Glomerular endothelial cell (primary cell): ENCODE measurements around the gene CHST2. TPM values are rescaled to one million over a fixed set of nuclear protein-coding genes. Genes with fewer than 3 reads are reported as not detected.

Experiments
- DNase-seq: peaks from one replicate; pipeline ENCODE4 v3.0.0-alpha.2; 2011; ENCODE audit warnings: low read depth, low spot score; ENCODE audit errors: extremely low read depth
- total RNA-seq: library from RNA; depleted of rRNA; stranded (reverse); fragments of >200 nt; gene quantifications from 2 replicates; pipeline ENCODE4 v1.2.3, GENCODE V29; 2015

Gene CHST2
- total RNA-seq, 1 donor from 2014 or later = 32.0 TPM

DNA sequence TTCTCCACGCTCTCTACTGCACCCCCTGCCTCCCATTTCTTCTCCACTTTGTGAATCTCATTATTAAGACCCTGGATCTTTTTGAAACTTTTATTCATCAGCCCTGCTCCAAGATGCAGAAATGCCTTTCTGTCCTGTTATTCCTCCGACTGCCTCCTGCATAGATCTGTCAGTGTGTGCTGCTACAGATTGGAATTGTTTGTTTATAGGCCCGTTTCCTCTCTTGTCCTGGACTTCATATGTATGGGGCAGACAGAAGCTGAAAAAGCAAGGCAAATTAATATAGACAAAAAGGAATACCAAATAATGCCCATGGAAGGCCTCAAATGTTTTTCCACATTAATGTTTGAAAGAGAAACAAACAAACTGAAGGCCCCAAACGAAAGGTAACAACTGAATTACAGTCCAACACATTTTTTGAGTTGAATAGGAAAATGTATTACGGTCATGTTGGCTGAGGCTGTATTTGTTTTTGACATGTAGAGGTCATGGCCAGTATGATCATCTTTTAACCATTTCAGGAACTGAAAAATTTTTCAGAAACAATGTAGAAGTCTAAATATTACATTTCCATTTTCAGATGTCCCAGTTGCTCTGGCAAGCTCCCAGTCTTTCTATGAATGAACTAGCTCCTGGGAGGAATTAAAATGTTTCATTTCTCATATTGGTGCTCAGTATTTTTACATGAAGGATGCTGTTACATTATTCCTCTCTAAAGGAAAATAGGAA, 8.8 kb downstream of the CHST2 start:
- DNase-seq = no peak

DNA sequence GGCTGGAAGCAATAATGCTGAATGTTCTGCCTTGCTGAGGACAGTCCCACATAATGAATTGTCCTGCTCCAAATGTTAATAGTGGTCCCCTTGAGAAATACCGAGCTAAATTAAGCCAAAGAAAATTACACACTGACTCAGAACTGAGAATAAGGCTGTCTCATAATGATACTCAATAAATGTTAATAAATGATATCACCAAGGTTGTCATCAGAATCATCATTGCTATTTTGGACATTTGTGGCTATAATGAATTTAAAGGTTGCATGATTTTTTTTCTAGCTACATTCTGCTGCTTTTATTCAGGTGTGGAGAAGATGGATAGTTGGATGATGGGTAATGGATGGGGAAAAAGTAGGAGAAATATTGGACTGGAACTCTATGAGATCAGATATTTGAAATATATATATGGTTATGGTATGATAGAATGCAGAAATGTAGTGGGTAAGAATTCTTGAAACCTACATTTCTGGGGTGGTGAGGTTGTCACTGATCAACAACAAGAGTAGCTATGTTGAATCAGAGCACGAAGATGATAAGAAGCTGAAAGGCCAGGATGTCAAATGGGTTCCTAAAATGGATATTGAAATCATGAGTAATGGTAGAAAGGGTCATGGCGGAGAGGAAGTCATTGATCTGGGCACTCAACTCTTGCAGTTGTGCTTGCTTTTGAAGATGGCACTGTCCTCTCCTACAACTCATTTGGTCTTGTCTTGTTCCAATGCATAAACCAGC, 12.8 kb downstream of the CHST2 start:
- no peak for DNase-seq

DNA sequence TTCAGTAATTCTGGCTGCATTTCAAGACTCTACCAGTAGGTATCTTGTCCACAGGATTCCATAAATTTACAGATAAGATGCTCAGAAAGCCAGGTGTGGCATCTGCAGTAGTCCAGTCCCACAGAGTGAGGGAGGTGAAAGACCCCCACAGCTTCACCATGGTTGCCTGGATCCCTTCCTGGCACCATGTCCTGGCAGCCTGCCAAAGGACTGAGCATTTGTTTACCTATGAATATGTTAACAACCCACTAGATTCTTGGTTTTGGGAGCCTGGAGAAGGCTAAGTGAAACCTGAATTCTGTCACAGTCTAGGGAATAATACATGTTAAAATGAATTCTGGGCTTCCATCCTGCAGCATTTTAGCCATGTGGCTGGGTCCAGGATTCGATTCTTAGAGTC, 14.9 kb downstream of the CHST2 start:
- no peak for DNase-seq

DNA sequence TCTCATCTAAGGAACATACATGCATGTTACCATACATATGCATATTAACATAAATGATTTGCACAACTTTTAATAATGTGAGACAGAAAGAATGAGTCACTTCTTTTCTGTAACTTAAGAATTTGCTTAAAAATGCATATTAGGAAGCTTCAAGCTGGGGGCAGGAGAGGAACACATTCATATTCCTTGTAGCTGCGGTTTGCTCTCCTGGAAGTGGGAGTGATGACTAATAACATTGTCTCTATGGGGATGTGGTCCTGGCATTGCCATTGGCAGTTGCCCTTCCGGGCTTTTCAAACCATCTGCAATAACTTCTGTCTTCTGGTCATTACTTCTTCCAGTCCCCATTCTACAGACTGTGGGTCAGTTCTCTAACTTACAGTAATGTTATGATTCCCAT, 15.6 kb downstream of the CHST2 start:
- peak; percentile 54 for DNase-seq

DNA sequence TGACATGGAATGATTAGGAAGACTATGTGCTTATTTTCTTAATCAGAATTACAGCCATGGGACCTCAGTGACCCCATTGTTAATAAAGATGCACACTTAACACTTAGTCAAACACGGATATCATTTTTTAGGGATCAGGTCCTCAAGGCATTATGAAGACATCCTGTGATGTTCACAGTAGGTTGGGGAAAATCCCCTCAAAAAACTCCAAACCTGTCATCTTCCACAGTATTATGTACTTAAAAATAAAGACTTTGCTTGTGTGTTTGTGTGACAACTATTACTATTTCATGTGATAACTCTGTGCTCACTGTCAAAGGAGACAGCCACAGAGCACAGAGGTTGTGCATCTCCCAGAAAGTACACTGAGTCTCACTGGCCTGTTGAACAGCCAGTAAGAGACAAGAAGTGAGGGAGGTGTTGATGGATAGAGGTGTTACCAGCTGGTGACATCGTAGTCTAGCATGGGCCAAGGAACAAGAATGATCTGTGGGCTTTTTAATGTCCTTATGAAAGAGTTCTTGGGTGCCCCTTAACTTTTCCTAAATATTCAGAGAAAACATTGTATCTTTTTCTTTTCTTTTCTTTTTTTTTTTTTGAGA, 18.0 kb downstream of the CHST2 start:
- DNase-seq = no peak

DNA sequence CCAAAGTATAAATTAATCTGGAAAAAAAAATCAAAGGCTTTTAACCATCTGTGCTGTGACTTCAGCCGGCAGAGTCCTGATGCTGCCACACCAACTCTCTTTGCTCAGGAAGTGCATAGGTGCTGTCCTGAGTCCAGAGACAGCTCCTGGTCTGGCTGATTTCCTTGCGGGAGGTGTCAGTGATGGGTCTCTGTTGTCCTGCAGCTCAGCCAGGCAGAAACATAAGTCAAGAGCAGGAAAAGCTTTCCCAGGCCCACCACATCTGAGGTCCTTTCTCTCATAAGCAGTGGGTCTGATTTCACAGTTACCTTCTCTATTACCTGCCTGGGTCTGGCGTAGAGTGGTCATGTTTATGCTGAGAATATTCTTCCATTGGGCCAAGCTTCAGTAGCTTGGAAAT, 19.4 kb downstream of the CHST2 start:
- DNase-seq = no peak

DNA sequence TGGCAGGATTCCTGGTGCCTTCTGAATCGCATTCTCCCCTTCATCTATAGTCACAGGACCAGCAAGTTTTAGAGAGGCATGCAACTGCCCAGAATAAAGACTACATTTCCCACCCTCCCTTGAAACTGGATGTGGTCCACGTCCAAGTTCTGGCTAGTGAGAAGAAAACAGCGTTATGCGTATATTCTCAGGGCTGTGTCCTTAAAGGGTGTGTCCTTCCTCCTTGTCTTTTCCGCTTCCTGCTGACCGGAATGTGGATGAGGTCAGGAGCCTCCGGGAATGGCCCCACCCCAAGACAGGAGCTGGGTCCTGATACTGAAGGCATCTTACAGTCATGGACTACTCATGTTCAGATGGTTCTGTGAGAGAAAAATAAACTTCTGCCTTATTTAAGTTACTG, 20.2 kb downstream of the CHST2 start:
- no peak for DNase-seq

DNA sequence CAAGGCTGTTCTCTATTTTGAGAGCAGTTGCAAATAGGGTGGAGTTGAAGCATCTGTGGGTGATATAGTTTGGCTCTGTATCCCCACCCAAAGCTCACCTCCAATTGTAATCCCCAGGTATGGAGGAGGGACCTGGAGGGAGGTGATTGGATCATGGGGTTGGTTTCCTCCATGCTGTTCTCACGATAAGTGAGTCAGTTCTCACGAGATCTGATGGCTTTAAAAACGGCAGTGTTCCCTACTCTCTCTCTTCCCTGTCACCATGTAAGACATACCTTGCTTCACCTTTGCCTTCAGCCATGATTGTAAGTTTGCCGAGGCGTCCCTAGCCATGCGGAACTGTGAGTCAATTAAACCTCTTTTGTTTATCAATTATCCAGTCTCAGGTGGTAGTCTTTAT, 21.0 kb downstream of the CHST2 start:
- DNase-seq = no peak

DNA sequence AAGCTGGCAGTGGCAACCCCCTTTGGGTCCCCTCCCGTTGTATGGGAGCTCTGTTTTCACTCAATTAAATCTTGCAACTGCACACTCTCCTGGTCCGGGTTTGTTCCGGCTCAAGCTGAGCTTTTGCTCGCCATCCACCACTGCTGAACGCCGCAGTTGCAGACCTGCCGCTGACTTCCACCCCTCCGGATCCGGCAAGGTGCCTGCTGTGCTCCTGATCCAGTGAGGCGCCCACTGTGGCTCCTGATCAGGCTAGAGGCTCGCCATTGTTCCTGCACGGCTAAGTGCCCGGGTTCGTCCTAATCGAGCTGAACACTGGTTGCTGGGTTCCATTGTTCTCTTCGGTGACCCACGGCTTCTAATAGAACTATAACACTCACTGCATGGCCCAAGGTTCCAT, 22.8 kb downstream of the CHST2 start:
- no peak for DNase-seq

DNA sequence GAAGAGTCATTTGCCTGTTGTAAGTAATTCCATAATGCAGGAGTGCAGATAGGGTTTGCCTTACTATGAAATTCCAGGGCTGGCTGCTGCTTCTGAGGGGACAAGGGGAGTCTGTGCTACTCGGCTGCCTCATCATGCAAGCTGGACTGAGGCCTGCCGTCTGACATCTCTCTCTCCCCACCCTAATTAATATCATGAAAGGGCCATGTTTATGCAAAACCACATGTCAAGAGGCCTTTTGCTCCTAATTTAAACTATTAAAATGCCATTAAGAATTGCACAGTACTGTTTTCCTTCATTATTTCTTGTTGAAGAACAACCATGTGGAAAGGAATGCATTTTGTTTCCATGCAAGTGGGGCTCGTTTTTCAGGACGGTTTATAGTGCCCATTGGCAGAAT, 26.3 kb downstream of the CHST2 start:
- no peak for DNase-seq

DNA sequence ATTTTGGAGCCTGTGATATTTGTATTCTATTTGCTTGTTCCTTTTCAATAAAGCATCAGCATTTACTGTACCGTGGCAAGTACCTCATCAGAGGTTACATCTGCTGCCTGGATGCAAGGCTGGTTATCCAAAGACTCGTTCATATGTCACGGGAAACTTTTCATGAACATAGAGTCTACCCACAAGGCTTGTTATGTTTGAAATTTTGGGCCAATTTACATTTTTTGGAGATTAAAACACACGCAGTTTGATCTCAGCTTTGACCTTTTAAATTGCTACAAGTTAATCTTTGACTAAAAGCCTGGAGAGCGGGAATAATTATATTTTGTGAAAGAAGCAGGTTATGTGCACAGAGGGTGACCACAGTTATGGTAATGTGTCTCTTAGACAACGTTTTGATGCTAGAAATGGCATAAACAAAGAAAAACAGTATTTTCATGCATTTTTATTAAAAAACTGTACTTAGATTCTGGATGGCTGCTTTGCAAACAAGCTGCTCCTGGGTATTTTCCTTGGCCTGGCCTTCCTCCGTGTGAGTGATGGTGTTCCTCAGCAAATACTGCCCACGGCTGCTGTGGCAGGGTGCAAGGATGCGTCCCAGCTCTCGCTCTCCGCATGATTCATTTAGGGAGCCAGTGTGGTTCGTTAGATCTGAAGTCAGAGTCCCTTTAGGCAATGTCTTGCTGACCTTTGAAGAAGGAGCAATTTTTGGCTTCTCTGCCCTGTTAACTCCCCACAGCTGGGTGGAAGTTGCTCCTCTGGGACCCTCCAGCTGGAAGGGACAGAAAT, 27.1 kb downstream of the CHST2 start:
- no peak for DNase-seq

DNA sequence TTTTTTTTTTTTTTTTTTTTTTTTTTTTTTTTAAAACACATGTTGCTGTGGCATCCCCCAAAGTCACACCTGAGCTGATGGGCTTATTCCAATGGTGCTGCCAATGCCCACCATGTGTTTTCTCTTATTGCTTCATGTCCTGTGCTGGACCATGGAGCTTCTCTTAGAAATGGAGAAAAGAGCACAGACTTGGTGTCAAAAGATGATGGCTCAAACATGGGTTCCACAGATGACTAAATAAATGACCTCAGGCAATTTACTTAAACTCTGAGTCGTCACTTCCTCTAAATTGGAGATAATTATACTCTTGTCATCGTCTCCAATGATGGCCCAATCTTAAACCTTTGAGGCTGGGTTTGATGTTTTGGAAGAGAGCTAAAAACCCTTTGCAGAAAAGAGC, 28.1 kb downstream of the CHST2 start:
- no peak for DNase-seq

DNA sequence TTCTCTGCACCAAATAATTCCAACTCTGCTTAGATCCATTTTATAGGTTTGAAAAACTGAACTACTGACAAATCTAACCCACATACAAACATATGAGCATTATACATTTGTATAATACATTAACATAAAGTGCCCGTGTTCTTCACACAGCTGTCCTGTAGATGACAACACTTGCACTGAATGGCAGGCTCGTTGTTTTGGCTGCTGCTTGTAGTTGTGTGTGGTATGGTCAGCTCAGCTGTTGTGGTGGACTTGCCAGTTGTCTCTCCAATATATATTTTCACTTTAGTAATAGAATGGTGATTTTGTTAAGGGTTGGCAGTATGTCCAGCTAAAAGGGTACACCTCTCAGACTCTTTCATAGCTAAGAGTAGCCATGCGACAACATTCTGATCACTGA, 30.5 kb downstream of the CHST2 start:
- DNase-seq = no peak

DNA sequence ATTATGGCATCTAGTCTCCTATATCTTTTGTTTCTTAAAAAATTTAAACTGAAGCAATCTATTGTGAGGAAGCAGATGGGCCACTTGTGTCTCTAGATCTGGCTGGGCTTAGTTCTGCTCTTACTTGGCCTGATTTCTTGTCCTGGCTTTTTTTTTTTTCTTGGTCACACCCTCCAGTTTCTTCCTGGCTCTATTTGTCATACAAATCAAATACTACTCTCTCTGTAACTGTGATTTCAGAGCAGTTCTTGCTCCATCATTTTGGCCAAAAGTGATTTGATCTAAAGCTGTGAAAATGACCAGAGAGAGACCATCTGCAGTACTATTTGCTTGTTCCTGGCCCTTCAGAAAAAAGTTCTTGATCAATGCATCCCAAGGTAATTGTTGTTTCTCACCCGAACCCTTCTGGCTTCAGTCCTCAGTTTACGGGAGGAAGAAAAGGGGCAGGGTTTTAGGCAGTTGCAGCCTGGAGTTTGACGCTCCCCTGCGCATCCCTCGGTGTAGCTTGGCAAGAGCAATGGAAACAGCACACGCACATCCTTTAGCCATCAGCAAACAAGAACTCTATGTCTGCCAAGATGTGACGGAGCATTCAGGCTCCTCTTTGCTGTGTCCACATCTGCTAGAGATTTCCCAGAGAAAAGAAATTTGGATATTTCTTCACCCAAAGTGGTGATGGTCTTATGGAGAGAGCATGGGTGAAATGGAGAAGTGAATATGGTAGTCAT, 31.6 kb downstream of the CHST2 start:
- no peak for DNase-seq

DNA sequence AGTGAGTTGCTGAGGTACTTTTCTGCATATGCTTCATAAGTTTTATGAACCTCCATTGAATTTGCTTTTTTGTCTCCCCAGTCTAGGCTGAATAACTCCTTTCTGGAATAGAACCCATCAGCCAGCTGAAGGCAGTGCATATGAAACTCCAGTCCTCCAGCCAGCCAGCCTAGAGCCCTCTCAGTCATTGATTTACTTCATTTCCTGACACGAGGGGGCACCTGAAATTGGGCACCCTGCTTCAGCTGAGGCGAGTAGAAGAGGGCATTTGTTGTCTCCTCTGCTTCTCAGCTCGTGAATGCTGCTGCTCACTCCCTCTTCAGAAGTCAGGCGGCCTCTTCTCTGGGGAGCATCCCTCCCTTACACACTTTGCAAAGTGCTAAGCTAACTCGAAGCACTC, 32.5 kb downstream of the CHST2 start:
- DNase-seq = no peak

DNA sequence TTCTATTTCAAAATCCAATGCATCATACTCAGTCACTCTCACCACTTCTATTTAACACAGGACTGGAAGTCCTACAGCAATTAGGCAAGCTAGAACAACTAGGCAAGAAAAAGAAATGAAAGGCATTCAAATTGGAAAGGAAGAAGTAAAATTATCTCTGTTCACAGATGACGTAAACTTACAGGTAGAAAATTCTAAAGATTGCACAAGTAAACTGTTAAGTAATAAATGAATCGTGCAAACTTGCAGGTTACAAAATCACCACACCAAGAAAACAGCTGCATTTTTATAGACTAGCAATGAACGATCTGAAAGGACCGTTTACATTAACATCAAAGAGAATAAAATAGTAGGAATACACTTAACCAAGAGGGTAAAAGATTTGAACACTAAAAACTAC, 36.2 kb downstream of the CHST2 start:
- no peak for DNase-seq

DNA sequence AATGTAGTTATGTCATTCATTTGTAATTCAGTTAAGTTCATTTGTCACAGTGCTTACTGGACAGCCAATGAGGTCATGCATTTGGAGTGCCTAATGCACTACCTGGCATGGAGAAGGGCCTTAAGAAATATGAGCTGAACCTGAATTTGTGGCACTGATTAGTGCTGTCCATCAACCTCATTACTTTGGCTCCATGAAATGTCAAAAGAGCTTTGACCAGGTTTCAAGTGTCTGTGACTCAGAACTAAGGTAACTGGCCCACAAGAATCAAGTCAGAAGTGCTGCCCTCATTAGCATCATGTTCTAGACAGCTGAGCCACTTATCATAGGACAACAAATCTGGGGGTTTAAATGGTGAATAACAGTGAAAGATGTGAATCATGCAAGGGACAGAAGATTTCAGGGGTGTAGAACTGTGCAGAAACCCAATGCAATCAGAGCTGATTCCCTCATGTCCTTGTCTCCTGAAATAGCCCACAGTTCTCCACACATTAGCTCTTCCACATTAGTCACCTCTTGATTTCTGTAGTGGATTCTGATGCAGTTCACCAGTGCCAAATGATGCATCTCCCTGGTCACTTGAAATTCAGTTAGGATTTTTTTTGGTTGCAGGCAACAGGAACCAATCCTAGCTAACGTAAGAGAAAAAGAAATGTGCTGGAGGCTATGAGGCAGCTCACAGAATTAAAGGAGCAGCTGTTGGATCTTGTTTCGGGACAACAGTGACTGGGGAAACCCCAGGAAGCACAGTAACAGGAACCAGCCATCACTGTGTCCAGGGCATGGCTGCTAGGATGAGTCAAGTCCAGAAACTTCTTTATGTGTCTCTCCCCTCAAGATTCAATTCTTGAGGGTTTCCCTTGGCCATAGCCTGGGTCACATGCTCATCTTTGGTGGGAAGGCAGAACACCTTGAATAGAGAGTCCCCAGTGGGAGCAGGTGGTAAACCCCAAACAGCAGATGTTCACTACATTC, 38.7 kb downstream of the CHST2 start:
- DNase-seq = no peak

DNA sequence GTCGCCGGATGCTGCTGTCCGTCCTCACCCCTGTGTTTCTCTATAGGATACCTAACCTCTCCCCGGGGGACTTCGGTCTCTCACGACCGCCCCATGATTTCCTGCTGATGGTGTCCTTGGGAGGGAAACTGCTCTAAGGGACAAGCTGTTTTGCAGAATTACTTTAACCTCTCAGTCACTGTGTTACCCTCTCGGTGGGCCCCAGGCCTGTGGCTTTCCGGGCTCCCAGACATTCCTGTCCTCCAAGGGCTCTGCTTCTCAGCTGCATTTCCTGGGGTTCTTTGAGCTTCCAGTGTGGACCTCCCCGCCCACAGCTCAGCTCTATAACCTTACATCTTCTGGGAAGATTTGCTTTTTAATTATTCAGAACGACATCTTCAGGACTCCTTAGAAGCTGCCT, 40.9 kb downstream of the CHST2 start:
- DNase-seq = no peak

DNA sequence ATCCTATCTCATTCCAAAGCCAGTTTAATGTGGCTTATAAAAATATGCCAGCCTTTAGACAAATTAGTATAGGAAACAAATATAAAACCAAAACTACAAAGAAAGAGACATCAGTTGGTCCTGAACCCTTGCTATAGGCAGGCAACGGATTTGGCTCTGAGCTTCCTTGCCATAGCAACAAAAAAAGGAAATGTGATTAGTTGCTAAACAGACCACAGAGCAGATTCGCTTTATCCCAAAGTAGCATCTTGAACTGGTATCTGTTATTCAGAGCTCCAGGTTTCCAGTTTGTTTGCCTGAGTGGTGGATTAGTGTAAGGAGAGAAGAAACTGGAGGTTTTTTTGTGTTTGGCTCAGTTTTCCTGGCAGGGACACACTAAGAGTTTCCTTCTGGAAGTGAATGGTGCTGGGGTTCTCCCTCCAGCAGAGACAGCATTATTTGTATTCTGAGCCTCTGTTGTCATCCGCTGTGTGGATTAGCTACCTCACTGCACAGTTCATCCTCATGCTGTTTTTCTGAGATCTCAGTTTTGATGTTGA, 44.1 kb downstream of the CHST2 start:
- no peak for DNase-seq
